Hepatocyte (in vitro differentiated cells): Measurements from ENCODE around the gene LHX3. TPM values are rescaled to one million over a fixed set of nuclear protein-coding genes. Genes with fewer than 3 reads are reported as not detected.
"Not testable (repeated sequence)": the region's sequence is repeated elsewhere in the genome, so short reads cannot be mapped to it uniquely, and the experiment has no call there.

Source experiments
- DNase-seq: peaks from one replicate; pipeline ENCODE4 v3.0.0-alpha.2; 2016; ENCODE audit warnings: low spot score
- H2AFZ ChIP-seq: fragments of 200-600 bp; sonication (generic); 2 replicates; pipeline ENCODE4 v1.6.0; 2016; ENCODE audit warnings: antibody characterized with exemption, mild to moderate bottlenecking
- H3K27ac ChIP-seq: fragments of 200-600 bp; sonication (generic); 2 replicates; pipeline ENCODE4 v1.5.1; 2016; ENCODE audit warnings: mild to moderate bottlenecking
- H3K27me3 ChIP-seq: fragments of 200-600 bp; sonication (generic); 2 replicates; pipeline ENCODE4 v1.6.1; 2016
- H3K36me3 ChIP-seq: fragments of 200-600 bp; sonication (generic); replicated peaks from 2 replicates; pipeline ENCODE4 v1.5.1; 2016; ENCODE audit warnings: low read depth; ENCODE audit not compliant: insufficient read depth
- H3K4me1 ChIP-seq: fragments of 200-600 bp; sonication (generic); 2 replicates; pipeline ENCODE4 v1.5.1; 2016; ENCODE audit warnings: mild to moderate bottlenecking, moderate library complexity; ENCODE audit not compliant: insufficient read depth
- H3K4me2 ChIP-seq: fragments of 200-600 bp; sonication (generic); 2 replicates; pipeline ENCODE4 v1.6.0; 2016
- H3K4me3 ChIP-seq: fragments of 200-600 bp; sonication (generic); 2 replicates; pipeline ENCODE4 v1.5.1; 2016; ENCODE audit warnings: mild to moderate bottlenecking
- H3K79me2 ChIP-seq: fragments of 200-600 bp; sonication (generic); 2 replicates; pipeline ENCODE4 v1.6.0; 2017; ENCODE audit warnings: mild to moderate bottlenecking
- H3K9me2 ChIP-seq: fragments of 200-600 bp; sonication (generic); replicated peaks from 2 replicates; pipeline ENCODE4 v1.6.0; 2017; ENCODE audit warnings: mild to moderate bottlenecking; ENCODE audit not compliant: insufficient read depth
- H3K9me3 ChIP-seq: fragments of 200-600 bp; sonication (generic); 2 replicates; pipeline ENCODE4 v1.5.1; 2016; ENCODE audit warnings: low read depth, mild to moderate bottlenecking
- H4K20me1 ChIP-seq: fragments of 200-600 bp; sonication (generic); 2 replicates; pipeline ENCODE4 v1.6.0; 2016; ENCODE audit warnings: mild to moderate bottlenecking; ENCODE audit not compliant: insufficient read depth, poor library complexity, severe bottlenecking
- EZH2 ChIP-seq: fragments of 200-600 bp; sonication (generic); IDR thresholded peaks from 2 replicates; pipeline ENCODE4 v1.6.1; 2016; ENCODE audit warnings: antibody characterized with exemption, mild to moderate bottlenecking, borderline replicate concordance
- EZH2phosphoT487 ChIP-seq: fragments of 200-600 bp; sonication (generic); IDR thresholded peaks from one replicate; pipeline ENCODE4 v1.6.1; 2018; ENCODE audit warnings: antibody characterized with exemption, mild to moderate bottlenecking, low read depth, moderate library complexity; ENCODE audit not compliant: unreplicated experiment, severe bottlenecking
- WGBS: methylation state at CpG from one replicate; pipeline ENCODE4 v1.1.6; 2016; ENCODE audit warnings: low lambda C conversion rate; ENCODE audit errors: missing lambda C conversion rate; 5-methylcytosine and 5-hydroxymethylcytosine counted together
- polyA plus RNA-seq: library from polyadenylated mRNA; unstranded; fragments of >200 nt; fragmentation: Nextera tagmentation; extraction: Ambion mirVana; gene quantifications from 2 replicates; pipeline ENCODE4 v1.2.1, GENCODE V29; 2016
- total RNA-seq: library from RNA; depleted of rRNA; stranded (reverse); fragments of >200 nt; gene quantifications from 2 replicates; pipeline ENCODE4 v1.2.3, GENCODE V29; 2014
- TF ChIP-seq, protein P1 (sequence below): fragments of 200-600 bp; sonication (generic); IDR thresholded peaks from 2 replicates; pipeline ENCODE4 v1.5.1; 2016; ENCODE audit warnings: antibody characterized with exemption, mild to moderate bottlenecking; ENCODE audit not compliant: poor library complexity

Gene LHX3
- total and polyA plus RNA-seq, 2 experiments from 2014 or later = not detected

DNA sequence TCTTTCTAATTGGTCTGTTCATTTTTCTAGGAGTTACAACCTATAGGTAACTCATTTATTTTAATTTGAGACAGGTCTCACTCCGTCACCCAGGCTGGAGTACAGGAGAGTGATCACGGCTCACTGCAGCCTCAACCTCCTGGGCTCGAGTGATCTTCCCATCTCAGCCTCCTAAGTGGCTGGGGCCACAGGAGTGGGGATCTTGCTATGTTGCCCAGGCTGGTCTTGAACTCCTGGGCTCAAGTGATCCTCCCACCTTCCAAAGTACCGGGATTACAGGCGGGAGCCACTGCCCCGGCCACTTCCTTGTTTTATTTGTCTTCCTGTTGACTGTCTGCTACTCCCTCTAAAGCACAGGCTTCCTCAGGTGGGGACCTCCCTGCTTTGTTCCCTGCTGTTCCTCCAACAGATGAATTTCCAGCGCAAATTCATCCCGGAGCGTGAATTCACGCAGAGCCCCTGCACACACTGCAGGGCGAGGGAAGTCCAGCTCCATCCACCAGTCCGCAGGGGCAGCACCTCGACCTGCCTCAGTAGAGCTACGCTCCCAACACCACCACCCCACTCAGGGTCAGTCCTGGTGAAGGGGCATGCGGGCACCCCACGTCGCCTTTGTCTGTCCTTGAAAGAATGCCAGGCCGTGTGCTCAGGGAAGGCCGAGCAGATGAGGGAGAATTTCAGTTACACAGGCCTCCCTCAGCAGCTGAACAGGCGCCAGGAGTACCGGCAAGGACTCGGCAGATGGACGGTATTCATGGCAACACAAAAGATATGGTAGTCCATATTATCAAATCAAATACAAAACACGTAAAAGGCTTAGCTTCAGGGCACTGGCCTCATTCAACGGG, 34.4 kb upstream of the LHX3 start:
- peaks cover 55% of the 10 kb centered on the region for H3K79me2 ChIP-seq
- 90% methylated on average over 25 of the region's 25 CpGs for WGBS
- H3K27me3 ChIP-seq = no peaks in the 10 kb centered on the region
- H3K4me3 ChIP-seq = no peak overlapping the region
- no peak overlapping the region for H2AFZ ChIP-seq
- H3K36me3 ChIP-seq = no peaks in the 10 kb centered on the region
- H3K9me3 ChIP-seq = no peaks in the 10 kb centered on the region
- H3K27ac ChIP-seq = no peak overlapping the region
- H3K4me1 ChIP-seq = peaks cover 3% of the 10 kb centered on the region
- H3K9me2 ChIP-seq = no peaks in the 10 kb centered on the region
- DNase-seq = no peak
- peaks cover 39% of the 10 kb centered on the region for H4K20me1 ChIP-seq
- TF ChIP-seq EZH2 (no peak), EZH2phosphoT487 (no peak)
- TF ChIP-seq, protein P1, sequence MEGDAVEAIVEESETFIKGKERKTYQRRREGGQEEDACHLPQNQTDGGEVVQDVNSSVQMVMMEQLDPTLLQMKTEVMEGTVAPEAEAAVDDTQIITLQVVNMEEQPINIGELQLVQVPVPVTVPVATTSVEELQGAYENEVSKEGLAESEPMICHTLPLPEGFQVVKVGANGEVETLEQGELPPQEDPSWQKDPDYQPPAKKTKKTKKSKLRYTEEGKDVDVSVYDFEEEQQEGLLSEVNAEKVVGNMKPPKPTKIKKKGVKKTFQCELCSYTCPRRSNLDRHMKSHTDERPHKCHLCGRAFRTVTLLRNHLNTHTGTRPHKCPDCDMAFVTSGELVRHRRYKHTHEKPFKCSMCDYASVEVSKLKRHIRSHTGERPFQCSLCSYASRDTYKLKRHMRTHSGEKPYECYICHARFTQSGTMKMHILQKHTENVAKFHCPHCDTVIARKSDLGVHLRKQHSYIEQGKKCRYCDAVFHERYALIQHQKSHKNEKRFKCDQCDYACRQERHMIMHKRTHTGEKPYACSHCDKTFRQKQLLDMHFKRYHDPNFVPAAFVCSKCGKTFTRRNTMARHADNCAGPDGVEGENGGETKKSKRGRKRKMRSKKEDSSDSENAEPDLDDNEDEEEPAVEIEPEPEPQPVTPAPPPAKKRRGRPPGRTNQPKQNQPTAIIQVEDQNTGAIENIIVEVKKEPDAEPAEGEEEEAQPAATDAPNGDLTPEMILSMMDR = no peak
- H3K4me2 ChIP-seq = no peak overlapping the region

DNA sequence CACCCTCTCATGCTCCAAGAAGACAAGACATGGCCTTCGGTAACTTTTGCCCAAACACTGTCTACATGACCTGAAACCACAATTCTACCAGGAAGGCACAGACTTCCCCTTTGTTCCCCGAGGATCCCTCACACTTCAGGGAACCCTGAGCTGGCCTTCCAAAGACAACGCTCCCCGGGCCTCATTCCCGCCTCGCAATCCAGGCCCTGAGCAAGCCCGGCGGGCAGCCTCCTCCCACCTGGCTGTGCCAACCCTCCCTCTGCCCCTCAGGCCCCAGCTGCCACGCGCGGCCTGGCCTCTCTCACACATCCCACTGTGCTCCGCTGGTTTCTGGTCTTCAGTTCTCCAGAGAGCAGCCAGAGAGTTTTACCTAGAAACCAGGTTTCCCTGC, 33.4 kb upstream of the LHX3 start:
- Histone ChIP-seq H3K36me3 (no peaks in the 10 kb centered on the region), H3K27ac (no peak overlapping the region), H4K20me1 (peaks cover 36% of the 10 kb centered on the region), H3K9me2 (no peaks in the 10 kb centered on the region), H3K27me3 (no peaks in the 10 kb centered on the region), H3K4me3 (no peak overlapping the region), H3K9me3 (no peaks in the 10 kb centered on the region), H2AFZ (no peak overlapping the region), H3K4me1 (no peaks in the 10 kb centered on the region), H3K79me2 (peaks cover 44% of the 10 kb centered on the region), H3K4me2 (no peak overlapping the region)
- TF ChIP-seq, protein P1 = no peak
- TF ChIP-seq EZH2phosphoT487 (no peak), EZH2 (no peak)
- DNase-seq = no peak
- WGBS = 89% methylated on average over 12 of the region's 12 CpGs

DNA sequence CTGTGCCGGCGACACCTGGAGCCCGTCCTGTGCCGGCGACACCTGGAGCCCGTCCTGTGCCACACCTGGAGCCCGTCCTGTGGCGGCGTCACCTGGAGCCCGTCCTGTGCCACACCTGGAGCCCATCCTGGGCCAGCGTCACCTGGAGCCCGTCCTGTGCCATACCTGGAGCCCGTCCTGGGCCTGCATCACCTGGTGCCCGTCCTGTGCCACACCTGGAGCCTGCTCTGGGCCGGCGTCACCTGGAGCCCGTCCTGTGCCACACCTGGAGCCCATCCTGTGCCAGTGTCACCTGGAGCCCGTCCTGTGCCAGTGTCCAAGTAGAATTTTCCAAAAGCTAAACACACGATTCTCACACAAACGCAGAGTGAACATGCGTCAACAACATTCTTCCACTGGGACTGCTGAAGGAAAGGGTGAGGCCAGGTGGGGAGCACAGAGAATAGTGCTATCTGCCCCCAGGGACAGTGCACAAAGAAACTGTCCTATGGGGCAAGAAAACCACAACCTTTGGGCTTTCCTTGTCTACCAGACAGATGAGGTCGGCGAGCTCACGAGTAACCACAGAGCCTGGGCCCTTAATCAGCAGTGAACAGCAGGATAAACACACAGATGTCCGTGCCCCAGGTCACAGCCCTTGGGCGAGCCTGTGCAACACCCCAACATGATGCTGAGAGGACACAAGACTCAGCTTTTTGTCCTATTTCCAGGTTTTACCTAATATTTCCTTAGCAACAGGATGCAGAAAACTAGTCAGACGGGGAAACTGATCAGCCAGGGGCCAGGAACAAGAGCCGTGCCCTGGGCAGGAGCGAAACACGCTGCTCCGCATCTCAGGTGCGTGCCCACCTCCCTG, 32.8 kb upstream of the LHX3 start:
- Histone ChIP-seq H3K4me1 (no peaks in the 10 kb centered on the region), H4K20me1 (peaks cover 30% of the 10 kb centered on the region), H3K27ac (no peak overlapping the region), H3K4me2 (no peak overlapping the region), H3K36me3 (no peaks in the 10 kb centered on the region), H3K79me2 (peaks cover 38% of the 10 kb centered on the region), H2AFZ (no peak overlapping the region), H3K9me3 (no peaks in the 10 kb centered on the region), H3K9me2 (no peaks in the 10 kb centered on the region), H3K27me3 (no peaks in the 10 kb centered on the region), H3K4me3 (no peak overlapping the region)
- whole genome bisulfite sequencing = 96% methylated on average over 29 of the region's 32 CpGs
- no peak for DNase-seq
- no peak for TF ChIP-seq EZH2phosphoT487
- TF ChIP-seq EZH2 = no peak
- TF ChIP-seq, protein P1 = no peak

DNA sequence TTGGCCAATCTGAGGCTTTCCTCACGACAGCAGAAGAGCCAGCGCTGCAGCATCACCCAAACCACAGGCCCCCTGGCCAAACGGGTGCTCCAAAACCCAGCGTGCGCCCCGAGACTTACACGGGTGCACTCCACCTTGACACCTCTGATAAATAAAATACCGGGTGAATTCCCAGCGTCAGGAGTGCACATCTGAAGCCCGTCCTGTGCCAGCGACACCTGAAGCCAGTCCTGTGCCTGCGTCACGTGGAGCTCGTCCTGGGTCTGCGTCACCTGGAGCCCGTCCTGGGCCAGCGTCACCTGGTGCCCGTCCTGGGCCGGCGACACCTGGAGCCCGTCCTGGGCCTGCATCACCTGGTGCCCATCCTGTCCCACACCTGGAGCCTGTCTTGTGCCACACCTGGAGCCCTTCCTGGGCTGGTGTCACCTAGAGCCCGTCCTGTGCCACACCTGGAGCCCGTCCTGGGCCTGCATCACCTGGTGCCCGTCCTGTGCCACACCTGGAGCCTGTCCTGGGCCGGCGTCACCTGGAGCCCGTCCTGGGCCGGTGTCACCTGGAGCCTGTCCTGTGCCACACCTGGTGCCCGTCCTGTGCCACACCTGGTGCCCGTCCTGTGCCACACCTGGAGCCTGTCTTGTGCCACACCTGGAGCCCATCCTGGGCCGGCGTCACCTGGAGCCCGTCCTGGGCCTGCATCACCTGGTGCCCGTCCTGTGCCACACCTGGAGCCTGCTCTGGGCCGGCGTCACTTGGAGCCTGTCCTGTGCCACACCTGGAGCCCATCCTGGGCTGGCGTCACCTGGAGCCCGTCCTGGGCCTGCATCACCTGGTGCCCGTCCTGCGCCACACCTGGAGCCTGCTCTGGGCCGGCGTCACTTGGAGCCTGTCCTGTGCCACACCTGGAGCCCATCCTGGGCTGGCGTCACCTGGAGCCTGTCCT, 31.8 kb upstream of the LHX3 start:
- peaks cover 24% of the 10 kb centered on the region for H4K20me1 ChIP-seq

More for the DNA sequence above, 31.8 kb upstream of the LHX3 start:
- not testable (repeated sequence) for H3K4me1 ChIP-seq, H3K4me2 ChIP-seq, H3K36me3 ChIP-seq, H3K27ac ChIP-seq, H3K9me2 ChIP-seq, H3K27me3 ChIP-seq, DNase-seq, H2AFZ ChIP-seq, H3K9me3 ChIP-seq, H3K4me3 ChIP-seq
- WGBS = 97% methylated on average over 32 of the region's 43 CpGs
- peaks cover 33% of the 10 kb centered on the region for H3K79me2 ChIP-seq
